Aorta (tissue), 5 donors: ENCODE data around the gene RNF26. TPM values are rescaled to one million over a fixed set of nuclear protein-coding genes. Genes with fewer than 3 reads are reported as not detected.

Experiments used
- ATAC-seq: fragments of 200-7000 bp; cut with Tn5 transposase; one replicate; pipeline ENCODE4 v1.9.1; 2022; ENCODE audit warnings: moderate library complexity; ENCODE audit not compliant: low FRiP score
- DNase-seq, 2 donors: peaks; one replicate each; pipeline ENCODE4 v3.0.0-alpha.2; 2020
- H3K27ac ChIP-seq, 2 donors: one replicate each; pipeline ENCODE4 v1.5.1; 2013; ENCODE audit warnings: low read length in 2 of 2, mild to moderate bottlenecking in 2 of 2, moderate library complexity in 2 of 2, control low read depth in 1 of 2, inconsistent platforms in 1 of 2, low read depth in 1 of 2
- H3K27me3 ChIP-seq, 2 donors: one replicate each; pipeline ENCODE4 v1.6.1; 2013; ENCODE audit warnings: control low read depth in 1 of 2, low read length in 1 of 2, mild to moderate bottlenecking in 1 of 2, moderate library complexity in 1 of 2; ENCODE audit not compliant: insufficient read depth in 2 of 2, control insufficient read depth in 1 of 2
- H3K36me3 ChIP-seq, 2 donors: one replicate each; pipeline ENCODE4 v1.6.1; 2013; ENCODE audit warnings: control low read depth in 1 of 2, low read length in 1 of 2, mild to moderate bottlenecking in 1 of 2; ENCODE audit not compliant: insufficient read depth in 2 of 2, control insufficient read depth in 1 of 2
- H3K4me1 ChIP-seq, 2 donors: one replicate each; pipeline ENCODE4 v1.6.1; 2013; ENCODE audit warnings: low read length in 2 of 2, control low read depth in 1 of 2, mild to moderate bottlenecking in 1 of 2, moderate library complexity in 1 of 2; ENCODE audit not compliant: insufficient read depth in 2 of 2, control insufficient read depth in 1 of 2
- H3K4me3 ChIP-seq, 2 donors: one replicate each; pipeline ENCODE4 v1.5.1; 2013; ENCODE audit warnings: low read length in 2 of 2, control low read depth in 1 of 2, mild to moderate bottlenecking in 1 of 2
- H3K9me3 ChIP-seq: one replicate; pipeline ENCODE4 v1.6.1; 2013; ENCODE audit warnings: mild to moderate bottlenecking, low read length; ENCODE audit not compliant: control insufficient read depth
- WGBS, 2 donors: extraction: QIAGEN DNeasy Blood & Tissue Kit; methylation state at CpG; one replicate each; pipeline ENCODE4 v1.1.7; 2013; 5-methylcytosine and 5-hydroxymethylcytosine counted together
- intact Hi-C, 2 donors: fragments of 100-400 bp; cut with DNase I; formaldehyde crosslinking; loops; one replicate each; pipeline versions ENCODE4 v1.14.2 to v1.15.0; 2022
- polyA plus RNA-seq, 2 donors: library from polyadenylated mRNA; stranded (reverse); fragments of 200-250 nt; gene quantifications; one replicate each; pipeline ENCODE4 v1.2.3, GENCODE V29; 2013
- total RNA-seq, 2 donors: library from RNA; stranded (reverse); fragmentation: NEBNext Ultra II Directional; extraction: Animal tissue kit (Norgen Biotek cat#: 25700); gene quantifications; one replicate each; pipeline ENCODE4 v1.2.1, GENCODE V29; 2021
- donor health status: healthy with polysubstance abuse.
- donor health status: Bipolar disorder and iron deficiency.
- donor health status: DM: no; HTN: no; CAD: no.
- donor health status: DM: no; HTN: no; CAD: no.
- donor health status: DM: yes; HTN: yes; CAD: no.

Gene RNF26
- total and polyA plus RNA-seq, 4 donors, result 9.4 to 17.5 (median 16.6) TPM

DNA sequence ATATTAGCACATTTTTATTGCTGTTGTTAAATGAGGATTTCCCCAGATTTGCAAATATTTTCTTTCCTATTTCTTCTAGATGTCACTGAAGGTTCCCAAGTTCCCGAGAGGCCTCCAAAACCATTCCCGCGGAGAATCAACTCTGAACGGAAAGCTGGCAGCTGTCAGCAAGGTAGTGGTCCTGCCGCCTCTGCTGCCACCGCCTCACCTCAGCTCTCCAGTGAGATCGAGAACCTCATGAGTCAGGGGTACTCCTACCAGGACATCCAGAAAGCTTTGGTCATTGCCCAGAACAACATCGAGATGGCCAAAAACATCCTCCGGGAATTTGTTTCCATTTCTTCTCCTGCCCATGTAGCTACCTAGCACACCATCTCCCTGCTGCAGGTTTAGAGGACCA, 34.9 kb upstream of the RNF26 start:
- H3K9me3 ChIP-seq, result no peaks in the 10 kb centered on the region
- H3K27ac ChIP-seq, result no peak overlapping the region
- H3K4me3 ChIP-seq, result no peak overlapping the region
- H3K4me1 ChIP-seq, result no peaks in the 10 kb centered on the region
- H3K36me3 ChIP-seq, result peaks cover 0 to 8% of the 10 kb centered on the region in 2 donors
- ATAC-seq, result no peak
- intact Hi-C loops, result no loop called here
- WGBS, 2 donors, result 87 to 92% methylated on average over 9 of the region's 9 CpGs
- no peaks in the 10 kb centered on the region for H3K27me3 ChIP-seq
- no peak for DNase-seq

DNA sequence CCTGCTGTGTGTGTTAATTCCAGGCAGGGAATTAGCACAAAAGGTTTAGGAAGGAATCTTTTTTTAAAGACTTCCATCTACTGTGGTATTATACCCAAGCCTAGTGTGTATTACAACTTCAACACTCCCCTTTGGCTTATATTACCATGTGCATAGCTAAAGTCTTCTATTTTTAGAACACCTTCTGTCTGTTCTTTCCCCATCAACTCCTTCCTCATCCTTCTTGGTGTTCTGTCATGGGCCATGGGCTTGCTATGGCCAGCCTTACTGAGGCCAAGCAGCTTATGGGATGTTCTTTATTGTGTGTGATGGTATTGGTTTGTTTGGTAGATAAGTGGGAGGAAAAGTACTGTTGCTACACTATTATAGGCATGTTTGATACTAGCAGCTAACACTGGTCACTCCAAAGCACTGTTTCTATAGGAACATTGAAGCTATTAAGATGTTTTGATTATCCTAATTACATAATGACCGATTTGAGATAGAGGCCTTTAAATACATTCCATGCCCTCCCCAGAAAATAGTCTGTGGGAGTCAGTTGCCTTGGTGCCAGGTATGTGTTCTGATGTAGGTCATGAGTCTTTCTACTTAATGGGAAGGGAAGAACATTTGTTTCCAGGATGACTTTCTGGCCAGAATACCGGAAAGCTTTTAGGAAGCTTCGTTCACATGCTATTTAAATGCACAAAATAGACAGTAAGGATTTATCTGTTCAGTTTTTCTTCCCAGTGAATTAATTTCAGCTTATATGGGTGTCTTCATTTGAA, 33.9 kb upstream of the RNF26 start:
- WGBS, 2 donors, result 61 to 72% methylated on average over 3 of the region's 3 CpGs
- no peaks in the 10 kb centered on the region for H3K9me3 ChIP-seq
- H3K4me1 ChIP-seq, result no peaks in the 10 kb centered on the region
- DNase-seq (no peak), ATAC-seq (no peak)
- H3K27me3 ChIP-seq, result no peaks in the 10 kb centered on the region
- H3K27ac ChIP-seq, result no peak overlapping the region
- peaks cover 0 to 8% of the 10 kb centered on the region in 2 donors for H3K36me3 ChIP-seq
- H3K4me3 ChIP-seq, result no peak overlapping the region
- intact Hi-C loops, result no loop called here

DNA sequence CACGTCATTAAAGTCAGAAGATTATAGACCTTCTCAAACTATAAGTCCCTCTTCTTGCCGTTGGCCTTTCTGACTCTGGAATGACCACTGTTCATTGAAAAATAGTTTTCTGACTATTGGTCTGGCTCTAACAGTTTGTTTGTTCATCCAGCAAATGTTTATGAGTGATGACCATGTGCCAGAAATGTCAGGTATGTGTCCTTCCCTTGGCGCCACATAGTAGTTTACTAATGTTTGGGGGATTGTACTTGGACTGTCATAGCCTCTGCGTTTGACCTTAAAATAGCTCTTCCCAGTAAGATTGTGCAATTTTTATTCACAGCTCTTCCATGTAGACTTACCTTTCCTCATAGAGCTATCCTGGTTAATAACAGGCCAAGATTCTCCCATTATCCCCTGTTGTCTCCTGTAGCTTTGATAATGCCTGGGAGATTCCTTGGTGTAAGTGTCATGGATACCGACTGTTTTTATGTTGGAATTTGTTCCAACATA, 31.1 kb upstream of the RNF26 start:
- Histone ChIP-seq H3K27me3 (no peaks in the 10 kb centered on the region), H3K9me3 (no peaks in the 10 kb centered on the region), H3K4me3 (no peak overlapping the region), H3K36me3 (peaks cover 0 to 6% of the 10 kb centered on the region in 2 donors), H3K4me1 (peaks cover 0 to 3% of the 10 kb centered on the region in 2 donors), H3K27ac (no peak overlapping the region)
- ATAC-seq (no peak), DNase-seq (no peak)
- WGBS, 2 donors, result 82 to 85% methylated on average over 5 of the region's 5 CpGs
- intact Hi-C loops, result no loop called here

- 38 to 43% methylated on average over 7 of the region's 7 CpGs for WGBS, 2 donors
- Histone ChIP-seq H3K27me3 (no peaks in the 10 kb centered on the region), H3K9me3 (no peaks in the 10 kb centered on the region), H3K4me1 (peaks cover 0 to 3% of the 10 kb centered on the region in 2 donors), H3K27ac (peak overlapping the region; percentile 75 to 86), H3K4me3 (no peak overlapping the region), H3K36me3 (peaks cover 0 to 12% of the 10 kb centered on the region in 2 donors)
- intact Hi-C loops, result no loop called here
- DNase-seq (no peak), ATAC-seq (peak; percentile 8)
These were observed 28.6 kb upstream of the RNF26 start for GRCh38 chr11:119305556-119306372.

DNA sequence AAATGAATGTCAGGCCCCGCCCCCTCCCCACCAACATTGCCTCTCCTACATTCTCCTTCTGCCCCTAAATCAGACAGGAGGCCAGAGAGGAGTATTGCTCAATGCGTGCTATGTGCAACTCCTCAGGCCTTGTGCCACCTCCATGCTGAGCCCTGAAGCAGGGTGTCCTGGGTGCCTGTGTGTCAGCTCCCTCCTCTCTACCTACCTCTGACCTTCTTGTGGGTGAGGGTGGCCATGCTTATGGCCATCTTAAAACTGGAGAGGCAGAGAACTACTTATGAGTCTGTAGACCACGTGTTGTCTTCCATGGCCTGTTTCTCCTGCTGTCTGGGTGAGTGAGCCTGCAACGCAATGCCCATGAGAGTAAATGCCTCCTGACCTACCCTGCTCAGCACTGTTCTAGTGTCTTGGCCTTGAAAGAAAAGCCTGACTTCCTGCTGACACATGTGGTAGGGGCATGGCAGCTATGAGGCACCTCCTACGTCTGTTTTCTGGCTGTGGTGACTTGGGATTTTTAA, 27.9 kb upstream of the RNF26 start:
- peaks cover 0 to 3% of the 10 kb centered on the region in 2 donors for H3K4me1 ChIP-seq
- peaks cover 0 to 12% of the 10 kb centered on the region in 2 donors for H3K36me3 ChIP-seq
- peak; percentile 86 for ATAC-seq
- DNase-seq, result peak in 1 of 2 donors; percentile 79
- intact Hi-C loops, result no loop called here
- H3K9me3 ChIP-seq, result no peaks in the 10 kb centered on the region
- WGBS, 2 donors, result 22 to 28% methylated on average over 5 of the region's 5 CpGs
- no peak overlapping the region for H3K4me3 ChIP-seq
- peak overlapping the region in 1 of 2 donors; percentile 49 for H3K27ac ChIP-seq
- H3K27me3 ChIP-seq, result no peaks in the 10 kb centered on the region

DNA sequence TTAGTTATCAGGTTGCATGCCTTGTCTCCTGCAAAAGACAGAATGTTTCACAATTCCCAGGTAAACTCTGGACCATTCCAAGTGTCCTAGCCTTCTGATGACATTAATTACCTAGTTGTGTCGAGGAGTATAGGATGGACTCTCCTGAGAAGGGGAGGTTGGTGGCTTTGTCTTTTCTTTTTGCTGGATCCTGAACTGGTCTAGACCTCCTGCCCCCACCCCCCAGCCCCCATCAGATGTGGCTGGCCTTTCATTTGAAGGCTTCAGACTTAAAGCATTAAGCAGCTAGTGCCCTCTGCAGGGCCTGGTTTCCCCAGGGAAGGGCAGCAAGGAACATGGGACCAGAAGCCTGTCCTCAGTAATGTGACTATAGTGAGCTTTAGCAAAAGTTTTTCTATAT, 27.1 kb upstream of the RNF26 start:
- peaks cover 0 to 3% of the 10 kb centered on the region in 2 donors for H3K4me1 ChIP-seq
- ATAC-seq (peak; percentile 63), DNase-seq (no peak)
- H3K27ac ChIP-seq, result peak overlapping the region; percentile 44 to 81
- H3K27me3 ChIP-seq, result no peaks in the 10 kb centered on the region
- H3K9me3 ChIP-seq, result no peaks in the 10 kb centered on the region
- 30 to 50% methylated on average over 1 of the region's 1 CpG for WGBS, 2 donors
- intact Hi-C loops, result no loop called here
- H3K4me3 ChIP-seq, result no peak overlapping the region
- peaks cover 0 to 12% of the 10 kb centered on the region in 2 donors for H3K36me3 ChIP-seq

DNA sequence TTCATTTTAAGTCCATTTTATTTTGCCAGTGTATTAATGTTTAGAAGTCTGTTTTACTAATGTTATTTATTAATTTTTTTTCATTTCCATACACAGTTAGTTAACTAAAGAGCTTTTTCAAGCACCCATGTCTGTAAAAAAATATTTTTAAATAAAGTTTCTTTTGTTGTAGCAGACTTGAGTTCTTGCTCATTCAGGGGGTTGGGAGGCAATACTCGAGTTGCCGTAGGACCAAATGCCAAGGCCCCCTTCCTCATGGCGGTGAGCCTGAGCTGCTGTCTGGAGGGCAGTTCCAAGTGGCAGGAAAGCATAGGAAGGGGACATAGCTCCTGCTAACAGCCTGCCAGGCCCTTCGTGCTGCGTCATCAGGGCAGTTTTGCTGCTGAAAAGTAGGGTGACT, 26.4 kb upstream of the RNF26 start:
- intact Hi-C loops, result no loop called here
- ATAC-seq (no peak), DNase-seq (no peak)
- H3K4me1 ChIP-seq, result peaks cover 0 to 3% of the 10 kb centered on the region in 2 donors
- 14 to 16% methylated on average over 5 of the region's 5 CpGs for WGBS, 2 donors
- H3K27ac ChIP-seq, result peak overlapping the region; percentile 50 to 65
- no peaks in the 10 kb centered on the region for H3K9me3 ChIP-seq
- no peaks in the 10 kb centered on the region for H3K27me3 ChIP-seq
- H3K36me3 ChIP-seq, result peaks cover 4 to 16% of the 10 kb centered on the region in 2 donors
- no peak overlapping the region for H3K4me3 ChIP-seq

DNA sequence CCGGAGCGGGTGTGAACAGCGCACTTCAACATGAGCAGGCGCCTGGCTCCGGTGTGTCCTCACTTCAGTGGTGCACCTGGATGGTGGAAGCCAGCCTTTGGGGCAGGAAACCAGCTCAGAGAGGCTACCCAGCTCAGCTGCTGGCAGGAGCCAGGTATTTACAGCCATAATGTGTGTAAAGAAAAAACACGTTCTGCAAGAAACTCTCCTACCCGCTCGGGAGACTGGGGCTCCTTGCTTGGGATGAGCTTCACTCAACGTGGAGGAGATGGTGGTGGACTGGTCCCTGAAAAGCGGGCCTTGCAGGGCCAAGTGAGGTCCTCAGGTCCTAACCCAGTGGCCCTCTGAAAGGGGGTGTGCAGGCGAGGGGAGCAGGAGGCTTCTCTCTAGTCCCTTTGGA, 24.9 kb upstream of the RNF26 start:
- WGBS, 2 donors, result 82 to 85% methylated on average over 11 of the region's 11 CpGs
- no peaks in the 10 kb centered on the region for H3K9me3 ChIP-seq
- no peak overlapping the region for H3K4me3 ChIP-seq
- peak overlapping the region in 1 of 2 donors; percentile 32 for H3K27ac ChIP-seq
- intact Hi-C loops, result no loop called here
- no peaks in the 10 kb centered on the region for H3K27me3 ChIP-seq
- no peak for DNase-seq
- H3K4me1 ChIP-seq, result peaks cover 0 to 3% of the 10 kb centered on the region in 2 donors
- peaks cover 4 to 13% of the 10 kb centered on the region in 2 donors for H3K36me3 ChIP-seq
- no peak for ATAC-seq
